Umbilical cord (tissue), 2 donors: ENCODE data around the gene ANKRD52. TPM values are rescaled to one million over a fixed set of nuclear protein-coding genes. Genes with fewer than 3 reads are reported as not detected.

Experiments used
- DNase-seq: peaks from one replicate; pipeline ENCODE4 v3.0.0-alpha.2; 2015; ENCODE audit warnings: low spot score
- total RNA-seq: library from RNA; depleted of rRNA; stranded (reverse); fragments of >200 nt; gene quantifications from one replicate; pipeline ENCODE4 v1.2.3, GENCODE V29; 2014; ENCODE audit warnings: low replicate concordance; ENCODE audit not compliant: insufficient read depth

Gene ANKRD52
- total RNA-seq, 1 donor from 2014 or later, result 5.1 TPM

DNA sequence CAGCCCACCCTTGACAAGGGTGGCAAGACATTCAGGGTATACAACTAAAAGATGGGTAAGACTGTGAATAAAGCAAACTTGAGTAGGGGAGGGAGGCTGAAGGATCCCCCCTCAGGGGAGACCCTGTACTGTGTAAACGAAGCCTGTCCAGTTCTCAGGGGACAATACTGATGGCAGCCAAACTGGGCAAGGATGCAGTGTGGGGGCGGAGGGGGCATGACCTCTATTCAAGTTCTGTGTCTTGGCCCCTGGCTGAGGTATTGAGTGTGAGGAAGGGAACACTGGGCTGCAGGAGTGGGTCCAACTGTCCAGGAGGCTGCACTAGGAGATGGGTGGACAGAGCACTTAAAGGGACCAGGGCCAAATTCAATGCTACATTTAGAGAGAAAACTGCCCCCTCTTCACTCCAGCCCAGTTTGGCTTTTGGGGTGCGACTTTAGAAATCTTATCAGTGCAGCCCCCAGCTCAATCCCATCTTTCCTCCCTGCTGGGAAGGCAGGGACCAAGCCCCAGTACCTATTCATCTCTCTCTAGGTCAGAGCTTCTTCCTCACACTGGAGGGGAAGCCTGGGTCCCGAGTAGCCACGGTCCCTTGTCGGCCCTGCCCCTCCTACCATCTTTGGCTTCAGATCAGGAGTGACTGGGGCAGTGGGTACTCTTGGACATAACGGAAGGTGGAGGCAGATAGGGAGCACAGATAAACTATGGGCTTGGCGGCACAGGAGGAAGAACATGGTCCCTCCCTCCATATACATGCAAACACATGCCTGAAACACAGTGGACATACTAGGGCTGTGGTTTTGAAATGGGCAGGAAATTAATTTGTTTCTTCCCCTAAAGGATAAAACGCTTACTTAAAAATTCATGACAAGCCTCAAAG, 16.5 kb downstream of the ANKRD52 start:
- no peak for DNase-seq

DNA sequence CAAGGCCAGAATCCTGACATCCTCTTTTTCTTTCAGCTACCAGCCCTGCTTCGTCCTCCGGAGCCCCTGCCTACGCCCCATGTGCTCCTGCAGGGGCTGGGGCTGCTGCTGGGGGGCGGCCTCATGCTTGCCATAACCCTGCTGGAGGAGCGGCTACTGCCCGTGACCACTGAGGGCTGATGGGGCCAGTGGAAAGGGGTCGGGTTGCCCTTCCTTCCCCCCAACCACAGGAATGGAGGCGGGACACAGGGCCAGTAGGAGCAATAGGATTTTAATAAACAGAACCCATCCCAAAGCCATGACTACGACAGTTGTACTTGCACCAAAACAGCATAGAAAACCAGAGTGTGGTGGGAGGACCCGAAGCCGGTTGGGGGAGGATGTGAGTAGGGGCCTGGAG, 20.6 kb downstream of the ANKRD52 start:
- no peak for DNase-seq

DNA sequence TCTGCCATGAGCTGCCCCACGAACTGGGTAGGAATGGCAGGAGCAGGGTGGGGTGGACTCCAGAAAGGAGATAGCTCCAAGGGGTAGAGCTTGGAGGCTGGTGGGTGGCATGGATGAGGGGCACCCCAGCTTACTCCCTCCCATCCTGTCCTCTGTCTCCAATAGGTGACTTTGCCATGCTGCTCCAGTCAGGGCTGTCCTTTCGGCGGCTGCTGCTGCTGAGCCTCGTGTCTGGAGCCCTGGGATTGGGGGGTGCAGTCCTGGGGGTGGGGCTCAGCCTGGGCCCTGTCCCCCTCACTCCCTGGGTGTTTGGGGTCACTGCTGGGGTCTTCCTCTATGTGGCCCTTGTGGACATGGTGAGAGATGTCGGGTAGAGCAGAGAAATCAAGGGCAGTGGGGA, 21.2 kb downstream of the ANKRD52 start:
- no peak for DNase-seq

DNA sequence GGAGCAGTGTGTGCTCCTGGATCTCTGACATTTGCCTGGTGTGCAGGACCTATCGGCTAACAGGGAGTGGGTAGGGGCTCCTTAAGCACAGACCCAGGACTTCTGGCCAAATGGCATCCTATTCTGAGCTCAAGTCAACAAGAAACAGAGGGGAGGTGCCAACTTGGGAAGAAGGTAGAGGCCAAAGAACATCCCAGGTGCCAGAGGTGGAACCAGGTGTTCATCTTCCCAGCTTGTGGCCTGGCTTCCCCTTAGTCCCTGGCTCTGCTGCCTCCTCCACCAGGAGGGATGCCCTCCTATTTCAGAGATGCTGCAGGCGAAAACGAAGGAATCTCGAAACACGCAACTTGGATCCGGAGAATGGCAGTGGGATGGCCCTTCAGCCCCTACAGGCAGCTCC, 22.1 kb downstream of the ANKRD52 start:
- no peak for DNase-seq

DNA sequence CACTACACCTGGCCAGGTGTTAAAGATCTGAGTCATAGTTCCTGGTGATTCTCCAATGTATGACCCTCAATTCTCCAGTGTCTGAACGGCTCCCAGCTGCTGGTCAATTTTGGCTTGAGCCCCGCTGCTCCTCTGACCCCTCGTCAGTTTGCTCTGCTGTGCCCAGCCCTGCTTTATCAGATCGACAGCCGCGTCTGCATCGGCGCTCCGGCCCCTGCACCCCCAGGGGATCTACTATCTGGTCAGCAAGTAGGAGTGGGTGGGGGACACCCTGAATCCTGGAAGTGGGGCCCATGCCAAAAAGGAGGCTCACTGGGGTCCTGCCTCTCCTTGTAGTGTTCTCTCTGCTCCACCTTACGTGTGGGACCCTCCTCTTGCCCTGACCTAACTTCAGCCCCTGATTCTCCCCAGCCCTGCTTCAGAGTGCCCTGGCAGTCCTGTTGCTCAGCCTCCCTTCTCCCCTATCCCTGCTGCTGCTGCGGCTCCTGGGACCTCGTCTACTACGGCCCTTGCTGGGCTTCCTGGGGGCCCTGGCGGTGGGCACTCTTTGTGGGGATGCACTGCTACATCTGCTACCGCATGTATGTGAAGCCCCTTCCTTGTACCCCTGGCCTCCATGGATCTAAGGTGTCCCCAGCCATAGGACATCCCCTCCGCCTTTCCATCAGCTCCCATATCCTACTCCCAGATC, 23.3 kb downstream of the ANKRD52 start:
- DNase-seq, result no peak

DNA sequence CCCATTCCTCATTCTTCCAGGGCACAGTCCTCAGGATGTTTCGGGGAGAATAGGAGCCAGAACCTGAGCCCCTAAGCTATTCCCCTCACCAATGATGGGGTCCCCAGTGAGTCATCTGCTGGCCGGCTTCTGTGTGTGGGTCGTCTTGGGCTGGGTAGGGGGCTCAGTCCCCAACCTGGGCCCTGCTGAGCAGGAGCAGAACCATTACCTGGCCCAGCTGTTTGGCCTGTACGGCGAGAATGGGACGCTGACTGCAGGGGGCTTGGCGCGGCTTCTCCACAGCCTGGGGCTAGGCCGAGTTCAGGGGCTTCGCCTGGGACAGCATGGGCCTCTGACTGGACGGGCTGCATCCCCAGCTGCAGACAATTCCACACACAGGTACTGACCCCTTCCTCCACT, 27.0 kb downstream of the ANKRD52 start:
- DNase-seq, result no peak

DNA sequence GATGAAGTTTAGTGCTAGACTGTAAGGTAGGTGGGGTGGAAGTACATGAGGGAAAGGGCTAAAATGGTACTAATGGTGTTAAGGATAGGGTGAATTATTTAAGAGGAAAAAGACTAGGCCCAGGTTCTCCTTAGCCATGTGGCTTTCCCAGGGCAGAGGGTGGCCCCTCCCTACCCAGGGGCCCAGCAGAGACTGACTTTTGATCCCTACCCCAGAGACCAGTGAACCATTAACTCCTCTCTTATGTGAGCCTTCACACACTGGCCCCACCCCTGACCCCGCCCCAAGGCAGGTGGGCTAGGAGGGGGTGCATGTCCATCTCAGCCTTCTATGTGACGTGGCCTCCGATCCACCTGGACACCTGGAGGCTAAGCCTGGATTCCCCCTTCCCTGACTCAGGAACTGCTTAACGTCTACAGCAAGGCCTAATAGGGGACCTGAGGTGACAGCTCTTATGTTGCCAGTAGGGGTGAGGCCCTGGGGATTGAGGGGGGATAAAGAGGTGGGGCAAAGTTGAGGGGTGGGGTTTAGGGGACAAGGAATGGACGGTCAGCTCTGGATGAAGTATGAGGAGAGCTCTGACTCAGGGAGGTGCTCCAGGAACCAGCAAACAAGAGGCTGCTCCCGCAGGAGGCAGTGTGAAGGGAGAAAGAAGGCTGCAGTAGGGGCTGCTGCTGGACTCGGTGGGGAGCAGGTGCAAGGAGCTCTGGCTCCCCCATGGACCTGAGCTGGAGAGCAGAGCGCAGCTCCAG, 27.6 kb downstream of the ANKRD52 start:
- no peak for DNase-seq

DNA sequence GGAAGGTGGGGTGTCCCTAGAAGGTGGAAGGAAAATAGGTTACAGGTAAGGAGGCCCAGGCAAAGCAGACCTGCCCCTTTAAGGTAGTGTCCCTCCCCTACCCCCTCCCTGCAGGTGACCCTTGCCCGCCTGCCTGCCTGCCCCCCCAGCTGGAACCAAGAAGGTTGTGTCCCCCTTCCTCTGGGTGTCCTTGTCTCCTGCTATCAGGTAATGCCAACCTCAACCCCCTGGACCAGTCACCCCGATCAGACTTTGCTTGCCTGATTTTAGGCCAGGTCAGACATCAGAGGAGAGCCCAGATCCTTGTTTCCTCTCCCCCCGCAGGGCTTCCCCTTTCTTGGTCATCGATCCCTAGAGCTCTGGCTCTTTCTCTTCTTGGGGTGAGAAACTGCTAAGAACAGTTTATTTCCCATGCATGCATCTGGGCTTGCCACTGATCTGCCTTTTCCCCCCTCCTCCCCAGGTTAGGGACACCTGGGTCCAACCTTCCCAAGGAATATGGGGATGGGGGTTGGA, 28.2 kb downstream of the ANKRD52 start, which contains the start of gene SLC39A5:
TSS of gene SLC39A5 (plus strand) at position 136 of the 516 bp plus-strand sequence. CDS start 1,224 bp downstream, outside the sequence.
- no peak for DNase-seq

DNA sequence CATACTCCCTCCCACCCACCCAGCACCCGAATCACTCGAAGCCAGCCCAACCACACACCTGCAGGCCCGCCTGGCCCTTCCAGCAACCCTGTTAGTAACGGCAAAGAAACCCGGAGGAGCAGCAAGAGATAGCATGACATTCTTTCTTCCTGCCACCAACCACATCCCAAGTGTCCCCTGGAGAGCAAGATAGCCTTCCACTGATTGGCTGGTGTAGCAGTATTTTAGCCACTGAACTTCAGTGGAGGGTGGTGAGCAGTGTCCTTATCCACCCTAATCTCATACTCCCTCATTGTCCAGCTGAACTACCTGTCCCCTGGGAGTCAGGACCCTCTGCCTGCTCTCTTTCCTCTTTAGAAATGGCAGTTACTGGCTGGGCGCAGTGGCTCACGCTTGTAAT, 29.1 kb downstream of the ANKRD52 start:
- DNase-seq, result no peak

DNA sequence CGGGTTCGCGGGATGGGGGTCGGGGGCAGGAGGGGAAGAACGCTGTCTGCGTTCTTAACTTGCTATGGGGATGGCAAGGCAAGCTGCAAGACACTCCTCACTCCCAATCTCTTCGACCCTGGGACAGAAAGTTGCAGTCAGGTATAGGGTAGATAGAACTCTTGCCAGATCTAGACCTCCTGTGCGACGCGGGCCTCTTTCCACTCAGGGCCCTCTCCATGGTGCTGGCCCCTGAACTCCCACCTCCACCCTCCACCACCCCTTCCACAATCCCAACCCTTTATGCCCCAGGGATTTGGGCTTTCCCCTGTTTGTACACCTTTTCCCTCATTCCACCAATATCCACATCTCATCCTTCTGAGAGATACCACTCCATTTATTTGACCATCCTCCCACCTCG, 33.2 kb downstream of the ANKRD52 start:
- no peak for DNase-seq

DNA sequence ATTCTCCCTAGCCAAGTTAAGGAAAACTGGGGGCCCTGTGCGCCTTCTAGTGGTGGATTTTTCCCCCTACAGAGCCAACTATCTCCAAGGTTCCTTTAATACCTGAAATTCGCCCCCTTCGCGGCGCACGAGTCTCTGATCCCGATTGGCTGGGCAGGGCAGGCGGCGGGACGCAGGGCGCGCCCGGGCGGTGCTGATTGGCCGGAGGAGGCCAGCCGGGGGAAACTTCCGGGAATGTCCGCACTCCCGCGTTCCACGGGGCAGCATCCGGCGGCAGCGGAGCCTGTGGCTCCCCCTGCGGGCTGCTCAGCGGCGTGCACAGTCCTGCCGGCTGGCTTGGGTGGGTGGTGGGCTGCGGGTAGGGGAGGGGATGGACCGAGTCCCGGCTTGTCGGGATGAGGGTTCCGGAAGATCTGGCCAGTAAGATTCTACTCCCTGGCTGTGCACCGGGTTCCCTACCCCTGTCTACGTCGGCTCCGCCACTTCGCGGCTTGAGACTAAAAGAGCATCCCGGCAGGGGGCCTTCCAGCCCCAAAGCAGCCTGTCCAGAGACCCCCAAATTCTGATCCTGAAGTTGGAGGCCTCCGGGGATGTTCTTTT, 34.0 kb downstream of the ANKRD52 start, which contains the start of gene NABP2:
TSS of gene NABP2 (plus strand) at position 241 of the 600 bp plus-strand sequence. CDS start 515 bp downstream, outside the sequence.
- peak; percentile 99 for DNase-seq

DNA sequence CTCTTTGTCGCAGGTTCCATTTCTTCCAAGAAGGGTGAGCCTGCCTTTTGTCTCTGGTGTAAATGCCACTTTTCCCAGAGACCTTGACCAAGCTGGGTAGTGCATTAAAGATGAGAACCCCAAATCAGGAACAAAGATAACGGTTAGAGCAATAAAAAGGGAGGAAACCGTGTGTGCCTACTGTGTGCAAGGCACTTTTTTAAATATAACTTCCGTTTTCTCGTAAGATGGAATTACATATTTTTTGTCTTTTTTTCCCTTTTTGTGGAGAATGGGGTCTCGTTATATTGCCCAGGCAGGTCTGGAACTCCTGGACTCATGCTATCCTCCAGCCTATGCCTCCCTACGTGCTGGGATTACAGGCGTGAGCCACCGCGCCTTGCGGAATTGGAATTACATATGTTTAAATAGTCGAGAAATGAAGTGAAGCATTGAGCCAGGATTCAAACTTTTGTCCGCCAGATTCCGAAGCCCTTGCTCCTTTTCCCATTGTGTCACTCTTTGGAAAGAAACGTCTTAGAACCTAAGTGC, 34.5 kb downstream of the ANKRD52 start:
- no peak for DNase-seq

DNA sequence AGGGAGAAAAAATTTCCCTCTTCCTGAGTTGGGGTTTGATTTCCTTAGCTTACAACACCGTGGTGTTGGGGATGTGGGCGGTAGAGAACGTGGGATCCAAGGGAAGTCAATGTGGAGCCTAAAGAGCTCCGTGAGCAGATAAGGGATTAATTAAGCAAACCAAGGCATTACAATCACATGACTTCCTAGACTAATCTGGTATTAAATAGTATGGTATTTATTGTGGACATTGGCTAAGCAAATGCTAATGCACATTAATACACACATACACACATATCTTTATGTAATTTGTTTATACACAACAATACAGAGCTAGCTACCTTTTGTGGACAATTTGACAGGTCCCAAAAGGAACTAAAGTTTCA, 35.7 kb downstream of the ANKRD52 start:
- DNase-seq, result no peak

DNA sequence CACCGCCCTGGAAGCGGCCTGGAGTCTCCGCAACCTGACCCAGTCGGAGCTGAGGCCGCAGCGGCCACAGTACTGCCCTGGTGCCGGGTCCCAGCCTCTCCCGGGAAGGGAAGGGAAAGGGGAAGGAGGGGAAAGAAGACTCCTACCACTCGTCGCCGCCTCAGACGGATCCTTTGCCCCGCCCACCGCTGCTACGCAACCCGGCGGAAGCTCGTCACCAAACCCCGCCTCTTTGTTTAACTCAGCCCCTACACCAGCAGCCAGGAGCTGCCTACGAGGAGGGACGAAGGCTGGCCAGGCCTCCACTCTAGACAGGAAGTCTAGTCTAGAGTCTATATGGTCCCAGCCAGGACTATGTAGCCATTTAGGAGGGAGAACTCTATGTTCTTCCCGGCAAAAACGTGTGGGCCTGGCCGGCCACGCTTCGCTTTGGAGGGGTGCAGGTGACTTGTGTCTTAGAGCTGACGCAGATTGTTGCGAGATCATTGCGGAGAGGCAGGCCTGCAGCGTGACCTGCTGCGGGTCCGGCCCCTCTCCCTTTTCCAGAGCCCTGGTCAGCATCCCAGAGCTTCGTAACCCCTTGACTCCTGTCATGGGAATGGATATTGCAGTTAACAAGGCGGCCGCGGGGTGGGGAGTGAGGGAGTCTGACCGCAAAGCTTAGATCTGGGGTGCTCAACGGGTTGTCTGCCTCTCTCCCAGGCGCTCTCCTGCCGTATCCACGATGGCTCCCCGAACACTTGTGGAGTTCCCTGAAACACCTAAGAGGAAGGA, 36.2 kb downstream of the ANKRD52 start, which contains the start of gene RNF41:
TSS of gene RNF41 (minus strand) at position 166 of the 774 bp plus-strand sequence. CDS start 7,875 bp downstream, outside the sequence.
- peak; percentile 99 for DNase-seq

DNA sequence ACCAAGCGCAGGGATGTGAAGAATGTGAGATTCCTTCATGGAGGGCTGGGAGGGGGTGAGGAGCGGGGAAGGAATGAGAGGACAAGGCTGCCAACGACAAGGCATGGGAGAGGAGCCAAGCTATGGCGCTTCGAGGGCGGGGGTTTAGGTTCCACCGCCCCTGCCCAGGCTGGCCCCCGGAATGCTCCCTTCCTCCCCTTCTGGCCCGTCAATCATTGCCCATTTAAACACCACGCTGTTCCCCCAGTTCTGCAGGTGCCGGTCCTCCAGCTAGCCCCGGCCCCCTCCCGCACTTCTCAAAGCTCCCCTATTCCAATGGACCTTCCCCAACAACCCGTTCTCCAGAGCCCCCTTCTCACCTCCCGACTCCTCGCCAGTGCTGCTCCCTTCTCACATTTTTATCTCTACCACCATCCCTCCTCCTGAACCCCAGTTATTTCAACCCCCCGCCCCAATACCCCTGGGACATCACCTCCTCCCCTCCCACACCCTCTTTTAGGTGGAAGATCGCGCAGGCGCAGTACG, 36.9 kb downstream of the ANKRD52 start:
- DNase-seq, result peak; percentile 91

DNA sequence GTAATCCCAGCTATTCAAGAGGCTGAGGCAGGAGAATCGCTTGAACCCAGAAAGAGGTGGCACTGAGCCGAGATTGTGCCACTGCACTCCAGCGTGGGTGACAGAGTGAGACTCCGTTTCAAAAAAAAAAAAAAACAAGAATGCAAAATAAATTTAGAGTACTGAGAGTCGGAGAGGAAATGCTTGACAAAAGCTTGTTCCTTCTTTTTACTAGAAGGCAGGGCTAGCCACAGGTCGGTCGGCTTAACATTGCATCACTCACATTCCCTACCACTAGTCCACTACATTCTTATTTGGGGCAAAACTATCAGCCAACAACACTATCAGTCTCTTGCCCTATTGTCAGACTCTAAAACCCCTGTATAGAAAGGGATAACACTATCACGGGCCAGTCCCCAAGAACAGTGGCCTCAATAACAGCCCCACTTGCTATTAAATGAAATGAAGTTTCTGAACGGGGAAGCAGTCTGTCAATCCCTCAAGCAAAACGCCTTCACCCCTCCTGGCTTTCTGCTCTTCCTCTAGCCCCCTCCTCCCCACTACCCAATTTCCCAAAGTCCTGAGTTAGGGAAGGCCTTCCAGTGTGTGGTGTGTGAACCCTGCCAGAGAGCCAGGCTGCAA, 37.5 kb downstream of the ANKRD52 start:
- no peak for DNase-seq

DNA sequence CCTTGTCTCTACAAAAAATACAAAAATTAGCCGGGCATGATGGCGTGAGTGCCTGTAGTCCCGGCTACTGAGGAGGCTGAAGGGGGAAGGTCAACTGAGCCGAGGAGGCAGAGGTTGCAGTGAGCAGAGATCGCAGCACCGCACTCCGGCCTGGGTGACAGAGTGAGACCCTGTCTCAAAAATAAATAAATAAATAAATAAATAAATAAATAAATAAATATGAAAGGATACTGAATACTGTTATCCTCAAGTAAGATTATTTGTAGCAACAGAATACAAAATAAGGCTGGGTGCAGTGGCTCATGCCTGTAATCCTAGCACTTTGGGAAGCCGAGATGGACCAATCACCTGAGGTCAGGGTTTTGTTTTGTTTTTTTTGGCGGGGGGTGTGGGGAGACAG, 38.3 kb downstream of the ANKRD52 start:
- DNase-seq, result no peak

DNA sequence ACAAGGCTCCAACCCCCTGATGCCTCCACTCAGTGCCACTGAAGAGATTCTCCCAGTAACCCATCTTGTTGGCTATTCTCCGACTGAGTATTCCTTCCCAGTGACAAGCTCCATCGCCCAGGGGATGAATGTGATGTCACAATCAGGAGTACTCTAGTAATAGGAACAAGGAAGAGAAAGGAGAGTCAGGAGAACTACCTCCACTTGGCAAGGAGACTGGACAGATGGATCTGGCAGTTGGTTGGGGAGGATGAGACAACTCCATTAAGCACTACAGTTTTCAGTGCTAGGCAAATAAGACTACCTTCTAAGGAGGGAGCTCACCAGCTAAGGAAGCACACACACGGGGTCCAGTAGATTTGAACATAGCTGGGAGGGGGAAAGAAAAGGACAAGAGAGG, 41.7 kb downstream of the ANKRD52 start:
- no peak for DNase-seq

DNA sequence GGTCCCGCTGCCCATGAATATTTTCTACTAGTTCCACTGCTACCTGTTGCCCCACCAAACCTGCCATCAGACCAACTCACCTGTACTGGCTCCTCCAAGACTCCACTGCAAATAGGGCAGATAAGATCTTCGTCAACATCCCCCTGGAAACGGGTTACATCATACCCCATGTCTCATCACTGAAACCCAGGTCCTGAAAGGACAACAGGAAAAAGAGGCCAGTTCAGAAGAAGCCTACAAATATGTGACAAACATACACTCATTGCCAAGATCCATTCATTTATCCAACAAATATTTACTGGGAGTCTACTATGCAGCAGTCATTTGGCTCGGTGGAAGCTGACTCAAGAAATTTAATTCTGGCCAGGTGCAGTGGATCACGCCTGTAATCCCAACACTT, 44.3 kb downstream of the ANKRD52 start:
- DNase-seq, result no peak

DNA sequence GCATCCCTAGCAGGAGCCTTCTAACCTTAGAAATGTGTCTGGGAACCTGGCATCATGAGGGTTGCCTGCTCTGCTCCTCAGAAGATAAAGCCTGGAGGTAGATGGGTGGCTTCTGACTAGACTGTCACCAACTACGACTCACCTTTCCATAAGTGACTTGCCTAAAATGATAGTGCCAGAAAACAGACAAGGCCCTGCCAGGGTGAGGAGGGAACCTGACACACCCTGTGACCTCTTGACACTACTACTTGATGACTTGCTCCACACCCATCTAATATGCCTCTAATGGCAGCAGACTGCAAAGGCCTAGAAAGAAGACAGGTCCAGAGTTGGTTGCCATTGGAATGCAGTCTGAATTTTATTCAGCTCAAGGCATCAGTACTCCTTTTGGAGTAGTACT, 45.8 kb downstream of the ANKRD52 start:
- DNase-seq, result no peak
